Small intestine (tissue), 7 donors: ENCODE data around the gene MCM10. TPM values are rescaled to one million over a fixed set of nuclear protein-coding genes. Genes with fewer than 3 reads are reported as not detected.

Experiments used
- DNase-seq, 2 donors: peaks; one replicate each; pipeline versions ENCODE4 v3.0.0 to v3.0.0-alpha.2; 2013
- FAIRE-seq: peaks from 2 replicates; lab custom pipeline; 2012; peaks lifted over from hg19 to GRCh38; lab: Jason Lieb, UNC
- H3K27ac ChIP-seq, 3 donors: one replicate each; pipeline ENCODE4 v1.5.1; 2013; ENCODE audit warnings: low read length in 2 of 3, mild to moderate bottlenecking in 2 of 3, control low read depth in 1 of 3, inconsistent platforms in 1 of 3, low read depth in 1 of 3, moderate library complexity in 1 of 3
- H3K27me3 ChIP-seq, 3 donors: one replicate each; pipeline ENCODE4 v1.6.1; 2013; ENCODE audit warnings: low read length in 3 of 3, inconsistent platforms in 1 of 3; ENCODE audit not compliant: control insufficient read depth in 3 of 3, insufficient read depth in 3 of 3
- H3K36me3 ChIP-seq, 3 donors: one replicate each; pipeline ENCODE4 v1.6.1; 2013; ENCODE audit warnings: low read length in 3 of 3, inconsistent platforms in 1 of 3, low read depth in 1 of 3, mild to moderate bottlenecking in 1 of 3, moderate library complexity in 1 of 3; ENCODE audit not compliant: control insufficient read depth in 3 of 3, insufficient read depth in 2 of 3
- H3K4me1 ChIP-seq, 3 donors: one replicate each; pipeline ENCODE4 v1.6.1; 2013; ENCODE audit warnings: low read length in 2 of 3, inconsistent platforms in 1 of 3, low read depth in 1 of 3, mild to moderate bottlenecking in 1 of 3, moderate library complexity in 1 of 3; ENCODE audit not compliant: control insufficient read depth in 3 of 3, insufficient read depth in 2 of 3
- H3K4me3 ChIP-seq, 3 donors: one replicate each; pipeline ENCODE4 v1.5.1; 2013; ENCODE audit warnings: low read length in 3 of 3, control low read depth in 1 of 3, inconsistent platforms in 1 of 3, low read depth in 1 of 3, mild to moderate bottlenecking in 1 of 3, moderate library complexity in 1 of 3
- H3K9me3 ChIP-seq, 2 donors: one replicate each; pipeline ENCODE4 v1.6.1; 2013; ENCODE audit warnings: low read depth in 1 of 2, low read length in 1 of 2; ENCODE audit not compliant: control insufficient read depth in 2 of 2, insufficient read depth in 1 of 2
- WGBS, 3 donors: extraction: QIAGEN DNeasy Blood & Tissue Kit; methylation state at CpG; one replicate each; pipeline ENCODE4 v1.1.7; 2013; 5-methylcytosine and 5-hydroxymethylcytosine counted together
- polyA plus RNA-seq, 4 donors: library from polyadenylated mRNA; stranded (reverse) in 3 of 4; unstranded in 1 of 4; fragments of 200-250 nt in 3 of 4; fragments of 120-200 nt in 1 of 4; gene quantifications; one replicate each; pipeline versions ENCODE4 v1.2.1 to v1.2.3, GENCODE V29; 2013
- donor health status: healthy with polysubstance abuse.
- donor health status: control.
- donor health status: control.
- donor health status: Bipolar disorder and iron deficiency.
- donor health status: healthy.

The MCM10 gene
- polyA plus RNA-seq, 4 donors, result 0.22 to 4.1 (median 1.9) TPM; not detected in 1

GRCh38 chr10:13121500-13121854, 39.9 kb upstream of the MCM10 start:
- no peaks in the 10 kb centered on the region for H3K27me3 ChIP-seq
- FAIRE-seq, result no peak
- no peak overlapping the region for H3K27ac ChIP-seq
- H3K4me3 ChIP-seq, result no peak overlapping the region
- peaks cover 16 to 31% (median 30%) of the 10 kb centered on the region in 3 donors for H3K36me3 ChIP-seq
- no peak for DNase-seq
- H3K9me3 ChIP-seq, result no peaks in the 10 kb centered on the region
- H3K4me1 ChIP-seq, result peaks cover 0 to 4% (median 0%) of the 10 kb centered on the region in 3 donors
- 67 to 83% (median 82%) methylated on average over 1 of the region's 1 CpG for WGBS, 3 donors

GRCh38 chr10:13136651-13137050, 24.7 kb upstream of the MCM10 start:
- no peak overlapping the region for H3K27ac ChIP-seq
- H3K9me3 ChIP-seq, result no peaks in the 10 kb centered on the region
- DNase-seq (no peak), FAIRE-seq (no peak)
- no peak overlapping the region for H3K4me3 ChIP-seq
- peaks cover 17 to 52% (median 18%) of the 10 kb centered on the region in 3 donors for H3K36me3 ChIP-seq
- 96 to 97% (median 97%) methylated on average over 8 of the region's 8 CpGs for WGBS, 3 donors
- no peaks in the 10 kb centered on the region for H3K4me1 ChIP-seq
- H3K27me3 ChIP-seq, result no peaks in the 10 kb centered on the region

- no peak for FAIRE-seq
Measured at GRCh38 chr10:13139150-13139549, 22.2 kb upstream of the MCM10 start.

GRCh38 chr10:13139676-13140075, 21.7 kb upstream of the MCM10 start:
- DNase-seq, result no peak
- no peaks in the 10 kb centered on the region for H3K4me1 ChIP-seq
- H3K27me3 ChIP-seq, result no peaks in the 10 kb centered on the region
- peaks cover 13 to 39% (median 13%) of the 10 kb centered on the region in 3 donors for H3K36me3 ChIP-seq
- H3K27ac ChIP-seq, result no peak overlapping the region
- FAIRE-seq, result no peak
- H3K4me3 ChIP-seq, result no peak overlapping the region
- no peaks in the 10 kb centered on the region for H3K9me3 ChIP-seq
- 88 to 96% (median 89%) methylated on average over 2 of the region's 2 CpGs for WGBS, 3 donors

More at GRCh38 chr10:13139150-13139549, 22.2 kb upstream of the MCM10 start:
- Histone ChIP-seq H3K27ac (no peak overlapping the region), H3K4me1 (no peaks in the 10 kb centered on the region), H3K4me3 (no peak overlapping the region), H3K36me3 (peaks cover 13 to 43% (median 13%) of the 10 kb centered on the region in 3 donors), H3K9me3 (no peaks in the 10 kb centered on the region), H3K27me3 (no peaks in the 10 kb centered on the region)
- no peak for DNase-seq
- 82 to 93% (median 93%) methylated on average over 7 of the region's 7 CpGs for WGBS, 3 donors

GRCh38 chr10:13140627-13141190, 20.6 kb upstream of the MCM10 start:
- Histone ChIP-seq H3K9me3 (no peaks in the 10 kb centered on the region), H3K27me3 (no peaks in the 10 kb centered on the region), H3K4me1 (no peaks in the 10 kb centered on the region), H3K27ac (no peak overlapping the region), H3K36me3 (peaks cover 6 to 34% (median 13%) of the 10 kb centered on the region in 3 donors), H3K4me3 (no peak overlapping the region)
- 89 to 92% (median 92%) methylated on average over 4 of the region's 4 CpGs for WGBS, 3 donors
- FAIRE-seq (no peak), DNase-seq (no peak)

GRCh38 chr10:13143766-13144165, 17.6 kb upstream of the MCM10 start:
- FAIRE-seq, result no peak
- 94 to 96% (median 96%) methylated on average over 1 of the region's 1 CpG for WGBS, 3 donors
- Histone ChIP-seq H3K27ac (no peak overlapping the region), H3K4me1 (no peaks in the 10 kb centered on the region), H3K4me3 (no peak overlapping the region), H3K36me3 (peaks cover 6 to 22% (median 13%) of the 10 kb centered on the region in 3 donors), H3K9me3 (peaks cover 0 to 2% of the 10 kb centered on the region in 2 donors), H3K27me3 (no peaks in the 10 kb centered on the region)
- no peak for DNase-seq

GRCh38 chr10:13144814-13145213, 16.5 kb upstream of the MCM10 start:
- Histone ChIP-seq H3K4me1 (no peaks in the 10 kb centered on the region), H3K4me3 (no peak overlapping the region), H3K27me3 (no peaks in the 10 kb centered on the region), H3K9me3 (peaks cover 0 to 4% of the 10 kb centered on the region in 2 donors), H3K27ac (no peak overlapping the region), H3K36me3 (peaks cover 6 to 18% (median 13%) of the 10 kb centered on the region in 3 donors)
- no peak for DNase-seq
- FAIRE-seq, result no peak
- WGBS, 3 donors, result 82 to 96% (median 96%) methylated on average over 3 of the region's 3 CpGs

GRCh38 chr10:13146379-13146778, 15.0 kb upstream of the MCM10 start:
- H3K36me3 ChIP-seq, result peaks cover 5 to 10% (median 6%) of the 10 kb centered on the region in 3 donors
- no peaks in the 10 kb centered on the region for H3K27me3 ChIP-seq
- peaks cover 0 to 4% of the 10 kb centered on the region in 2 donors for H3K9me3 ChIP-seq
- H3K27ac ChIP-seq, result no peak overlapping the region
- DNase-seq (no peak), FAIRE-seq (no peak)
- no peaks in the 10 kb centered on the region for H3K4me1 ChIP-seq
- H3K4me3 ChIP-seq, result no peak overlapping the region
- 74 to 89% (median 77%) methylated on average over 1 of the region's 1 CpG for WGBS, 3 donors

- Histone ChIP-seq H3K27ac (no peak overlapping the region), H3K4me3 (no peak overlapping the region), H3K9me3 (peaks cover 0 to 4% of the 10 kb centered on the region in 2 donors), H3K4me1 (no peaks in the 10 kb centered on the region), H3K36me3 (peaks cover 2 to 6% (median 5%) of the 10 kb centered on the region in 3 donors), H3K27me3 (no peaks in the 10 kb centered on the region)
- DNase-seq, result no peak
- FAIRE-seq, result no peak
Measured at GRCh38 chr10:13147161-13147560, 14.2 kb upstream of the MCM10 start.
